ENCODE results near the gene SLC24A5. TPM values are rescaled to one million over a fixed set of nuclear protein-coding genes. Genes with fewer than 3 reads are reported as not detected.

Gene SLC24A5
- total and polyA plus RNA-seq, 4 donors, result not detected

DNA sequence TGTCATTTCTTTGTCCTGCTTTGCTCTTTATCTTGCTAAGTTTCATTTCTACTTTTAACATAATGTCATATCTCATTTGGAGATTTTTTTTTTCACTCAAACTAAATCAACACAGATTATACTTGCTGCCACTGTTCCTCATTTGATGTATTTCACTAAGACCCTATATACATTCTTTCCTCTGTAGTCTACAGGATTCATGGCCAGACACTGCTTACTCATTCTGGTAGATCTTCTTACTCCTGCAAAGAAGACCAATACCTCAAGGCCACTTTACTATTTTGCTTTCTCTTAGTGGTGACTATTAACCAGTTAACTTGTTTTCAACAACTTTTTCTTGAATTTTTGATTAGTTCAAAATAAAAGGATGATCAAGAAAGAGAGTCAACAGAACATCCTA, 26.6 kb downstream of the SLC24A5 start:
- Histone ChIP-seq H3K4me3 (ENCODE audit: low read depth in 1 of 3, low read length in 3 of 3) (no peak overlapping the region), H3K27me3 (ENCODE audit: control insufficient read depth in 4 of 4, insufficient read depth in 4 of 4, low read length in 3 of 4) (no peaks in the 10 kb centered on the region), H3K27ac (ENCODE audit: low read depth in 1 of 2, low read length in 2 of 2) (no peak overlapping the region), H3K4me1 (ENCODE audit: control insufficient read depth in 4 of 4, insufficient read depth in 4 of 4, low read length in 3 of 4) (no peaks in the 10 kb centered on the region), H3K9ac (ENCODE audit: low read depth in 1 of 2, low read length in 2 of 2) (no peak overlapping the region), H3K9me3 (ENCODE audit: control insufficient read depth in 4 of 4, low read length in 3 of 4) (no peaks in the 10 kb centered on the region), H3K36me3 (ENCODE audit: control insufficient read depth in 4 of 4, insufficient read depth in 3 of 4, low read depth in 1 of 4, low read length in 3 of 4) (no peaks in the 10 kb centered on the region)
- no peak for DNase-seq (ENCODE audit: low spot score)
- TF ChIP-seq GABPA (IDR thresholded peaks at IDR 0.05 in 1 of 2, conservative IDR thresholded peaks at IDR 0.05 in 1 of 2) (no peak), HNF4A (conservative IDR thresholded peaks at IDR 0.05) (no peak), HNF4G (IDR thresholded peaks at IDR 0.05) (no peak), YY1 (IDR thresholded peaks at IDR 0.05) (no peak), NR2F2 (IDR thresholded peaks at IDR 0.05) (no peak), TAF1 (conservative IDR thresholded peaks at IDR 0.05) (no peak), RXRA (IDR thresholded peaks at IDR 0.05) (no peak), RAD21 (IDR thresholded peaks at IDR 0.05) (no peak), EGR1 (IDR thresholded peaks at IDR 0.05; ENCODE audit: low read depth in 2 of 2) (no peak), SP1 (IDR thresholded peaks at IDR 0.05) (no peak), FOXA1 (IDR thresholded peaks at IDR 0.05) (no peak), JUND (IDR thresholded peaks at IDR 0.05) (no peak), FOXA2 (IDR thresholded peaks at IDR 0.05) (no peak)
- TF ChIP-seq, protein P1, sequence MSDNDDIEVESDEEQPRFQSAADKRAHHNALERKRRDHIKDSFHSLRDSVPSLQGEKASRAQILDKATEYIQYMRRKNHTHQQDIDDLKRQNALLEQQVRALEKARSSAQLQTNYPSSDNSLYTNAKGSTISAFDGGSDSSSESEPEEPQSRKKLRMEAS (IDR thresholded peaks at IDR 0.05), result no peak
- TF ChIP-seq, protein P2, sequence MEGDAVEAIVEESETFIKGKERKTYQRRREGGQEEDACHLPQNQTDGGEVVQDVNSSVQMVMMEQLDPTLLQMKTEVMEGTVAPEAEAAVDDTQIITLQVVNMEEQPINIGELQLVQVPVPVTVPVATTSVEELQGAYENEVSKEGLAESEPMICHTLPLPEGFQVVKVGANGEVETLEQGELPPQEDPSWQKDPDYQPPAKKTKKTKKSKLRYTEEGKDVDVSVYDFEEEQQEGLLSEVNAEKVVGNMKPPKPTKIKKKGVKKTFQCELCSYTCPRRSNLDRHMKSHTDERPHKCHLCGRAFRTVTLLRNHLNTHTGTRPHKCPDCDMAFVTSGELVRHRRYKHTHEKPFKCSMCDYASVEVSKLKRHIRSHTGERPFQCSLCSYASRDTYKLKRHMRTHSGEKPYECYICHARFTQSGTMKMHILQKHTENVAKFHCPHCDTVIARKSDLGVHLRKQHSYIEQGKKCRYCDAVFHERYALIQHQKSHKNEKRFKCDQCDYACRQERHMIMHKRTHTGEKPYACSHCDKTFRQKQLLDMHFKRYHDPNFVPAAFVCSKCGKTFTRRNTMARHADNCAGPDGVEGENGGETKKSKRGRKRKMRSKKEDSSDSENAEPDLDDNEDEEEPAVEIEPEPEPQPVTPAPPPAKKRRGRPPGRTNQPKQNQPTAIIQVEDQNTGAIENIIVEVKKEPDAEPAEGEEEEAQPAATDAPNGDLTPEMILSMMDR (IDR thresholded peaks at IDR 0.05; ENCODE audit: low read depth, low read length, missing input control), result no peak
- TF ChIP-seq, protein P3, sequence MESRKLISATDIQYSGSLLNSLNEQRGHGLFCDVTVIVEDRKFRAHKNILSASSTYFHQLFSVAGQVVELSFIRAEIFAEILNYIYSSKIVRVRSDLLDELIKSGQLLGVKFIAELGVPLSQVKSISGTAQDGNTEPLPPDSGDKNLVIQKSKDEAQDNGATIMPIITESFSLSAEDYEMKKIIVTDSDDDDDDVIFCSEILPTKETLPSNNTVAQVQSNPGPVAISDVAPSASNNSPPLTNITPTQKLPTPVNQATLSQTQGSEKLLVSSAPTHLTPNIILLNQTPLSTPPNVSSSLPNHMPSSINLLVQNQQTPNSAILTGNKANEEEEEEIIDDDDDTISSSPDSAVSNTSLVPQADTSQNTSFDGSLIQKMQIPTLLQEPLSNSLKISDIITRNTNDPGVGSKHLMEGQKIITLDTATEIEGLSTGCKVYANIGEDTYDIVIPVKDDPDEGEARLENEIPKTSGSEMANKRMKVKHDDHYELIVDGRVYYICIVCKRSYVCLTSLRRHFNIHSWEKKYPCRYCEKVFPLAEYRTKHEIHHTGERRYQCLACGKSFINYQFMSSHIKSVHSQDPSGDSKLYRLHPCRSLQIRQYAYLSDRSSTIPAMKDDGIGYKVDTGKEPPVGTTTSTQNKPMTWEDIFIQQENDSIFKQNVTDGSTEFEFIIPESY (IDR thresholded peaks at IDR 0.05), result no peak
- TF ChIP-seq, protein P4, sequence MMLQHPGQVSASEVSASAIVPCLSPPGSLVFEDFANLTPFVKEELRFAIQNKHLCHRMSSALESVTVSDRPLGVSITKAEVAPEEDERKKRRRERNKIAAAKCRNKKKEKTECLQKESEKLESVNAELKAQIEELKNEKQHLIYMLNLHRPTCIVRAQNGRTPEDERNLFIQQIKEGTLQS (IDR thresholded peaks at IDR 0.05), result no peak
- TF ChIP-seq, protein P5, sequence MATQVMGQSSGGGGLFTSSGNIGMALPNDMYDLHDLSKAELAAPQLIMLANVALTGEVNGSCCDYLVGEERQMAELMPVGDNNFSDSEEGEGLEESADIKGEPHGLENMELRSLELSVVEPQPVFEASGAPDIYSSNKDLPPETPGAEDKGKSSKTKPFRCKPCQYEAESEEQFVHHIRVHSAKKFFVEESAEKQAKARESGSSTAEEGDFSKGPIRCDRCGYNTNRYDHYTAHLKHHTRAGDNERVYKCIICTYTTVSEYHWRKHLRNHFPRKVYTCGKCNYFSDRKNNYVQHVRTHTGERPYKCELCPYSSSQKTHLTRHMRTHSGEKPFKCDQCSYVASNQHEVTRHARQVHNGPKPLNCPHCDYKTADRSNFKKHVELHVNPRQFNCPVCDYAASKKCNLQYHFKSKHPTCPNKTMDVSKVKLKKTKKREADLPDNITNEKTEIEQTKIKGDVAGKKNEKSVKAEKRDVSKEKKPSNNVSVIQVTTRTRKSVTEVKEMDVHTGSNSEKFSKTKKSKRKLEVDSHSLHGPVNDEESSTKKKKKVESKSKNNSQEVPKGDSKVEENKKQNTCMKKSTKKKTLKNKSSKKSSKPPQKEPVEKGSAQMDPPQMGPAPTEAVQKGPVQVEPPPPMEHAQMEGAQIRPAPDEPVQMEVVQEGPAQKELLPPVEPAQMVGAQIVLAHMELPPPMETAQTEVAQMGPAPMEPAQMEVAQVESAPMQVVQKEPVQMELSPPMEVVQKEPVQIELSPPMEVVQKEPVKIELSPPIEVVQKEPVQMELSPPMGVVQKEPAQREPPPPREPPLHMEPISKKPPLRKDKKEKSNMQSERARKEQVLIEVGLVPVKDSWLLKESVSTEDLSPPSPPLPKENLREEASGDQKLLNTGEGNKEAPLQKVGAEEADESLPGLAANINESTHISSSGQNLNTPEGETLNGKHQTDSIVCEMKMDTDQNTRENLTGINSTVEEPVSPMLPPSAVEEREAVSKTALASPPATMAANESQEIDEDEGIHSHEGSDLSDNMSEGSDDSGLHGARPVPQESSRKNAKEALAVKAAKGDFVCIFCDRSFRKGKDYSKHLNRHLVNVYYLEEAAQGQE (IDR thresholded peaks at IDR 0.05), result no peak

All from liver (tissue), 9 donors.